Stomach (tissue), 4 donors: ENCODE measurements around the gene KTN1.

ENCODE experiments used
- POLR2A ChIP-seq, 4 donors: fragments of 450-650 bp; IDR thresholded peaks; one replicate each; pipeline ENCODE4 v1.6.1; 2016; ENCODE audit warnings: antibody characterized with exemption in 4 of 4, control low read depth in 2 of 4, mild to moderate bottlenecking in 1 of 4, moderate library complexity in 1 of 4
- POLR2AphosphoS5 ChIP-seq, 3 donors: sonication (generic); formaldehyde crosslinking; IDR thresholded peaks; one replicate each; pipeline ENCODE4 v1.6.1; 2016; ENCODE audit warnings: antibody characterized with exemption in 3 of 3
- TF ChIP-seq, protein P1 (sequence below), 7 experiments: fragments of 450-650 bp in 4 of 7; fragments of 200-600 bp in 3 of 7; sonication (generic) in 3 of 7; IDR thresholded peaks; one replicate each; pipeline ENCODE4 v1.5.1; 2016 to 2019; ENCODE audit warnings: antibody characterized with exemption in 7 of 7, control low read depth in 2 of 7, mild to moderate bottlenecking in 1 of 7

DNA sequence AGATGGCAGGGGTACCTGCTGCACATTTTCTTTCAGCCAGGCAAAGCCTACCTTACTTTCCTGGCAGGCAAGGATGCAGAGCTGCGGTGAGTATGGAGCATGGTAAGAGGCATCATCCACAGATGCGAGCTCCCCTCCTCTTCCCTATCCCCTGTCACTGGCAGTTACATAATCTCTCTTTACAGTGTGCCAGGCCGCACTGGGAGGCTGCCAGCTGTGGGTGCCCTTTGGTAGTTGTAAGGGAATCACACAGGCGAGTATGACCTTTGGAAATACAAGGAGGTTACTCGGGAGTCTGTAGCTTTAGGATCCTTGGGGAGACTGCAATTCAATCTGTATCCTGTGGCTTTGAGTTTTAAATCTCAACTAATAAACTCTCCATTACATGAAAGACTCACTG is 132.5 kb downstream of the KTN1 start:
- TF ChIP-seq, protein P1, sequence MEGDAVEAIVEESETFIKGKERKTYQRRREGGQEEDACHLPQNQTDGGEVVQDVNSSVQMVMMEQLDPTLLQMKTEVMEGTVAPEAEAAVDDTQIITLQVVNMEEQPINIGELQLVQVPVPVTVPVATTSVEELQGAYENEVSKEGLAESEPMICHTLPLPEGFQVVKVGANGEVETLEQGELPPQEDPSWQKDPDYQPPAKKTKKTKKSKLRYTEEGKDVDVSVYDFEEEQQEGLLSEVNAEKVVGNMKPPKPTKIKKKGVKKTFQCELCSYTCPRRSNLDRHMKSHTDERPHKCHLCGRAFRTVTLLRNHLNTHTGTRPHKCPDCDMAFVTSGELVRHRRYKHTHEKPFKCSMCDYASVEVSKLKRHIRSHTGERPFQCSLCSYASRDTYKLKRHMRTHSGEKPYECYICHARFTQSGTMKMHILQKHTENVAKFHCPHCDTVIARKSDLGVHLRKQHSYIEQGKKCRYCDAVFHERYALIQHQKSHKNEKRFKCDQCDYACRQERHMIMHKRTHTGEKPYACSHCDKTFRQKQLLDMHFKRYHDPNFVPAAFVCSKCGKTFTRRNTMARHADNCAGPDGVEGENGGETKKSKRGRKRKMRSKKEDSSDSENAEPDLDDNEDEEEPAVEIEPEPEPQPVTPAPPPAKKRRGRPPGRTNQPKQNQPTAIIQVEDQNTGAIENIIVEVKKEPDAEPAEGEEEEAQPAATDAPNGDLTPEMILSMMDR (IDR thresholded peaks at IDR 0.05): no peak
- no peak for TF ChIP-seq POLR2AphosphoS5 (IDR thresholded peaks at IDR 0.05)
- no peak for TF ChIP-seq POLR2A (IDR thresholded peaks at IDR 0.05)
